K562 (cell line): Measurements from ENCODE around the gene MYLIP. TPM values are rescaled to one million over a fixed set of nuclear protein-coding genes. Genes with fewer than 3 reads are reported as not detected.
A peak's percentile ranks its signal among the peaks of the same experiment; 100 is the strongest.

Experiments used
- CBX1 ChIP-seq: sonication (generic); IDR thresholded peaks from 2 replicates; pipeline ENCODE4 v1.6.1; 2016; ENCODE audit warnings: antibody characterized with exemption, low read depth, mild to moderate bottlenecking
- CREM ChIP-seq: IDR thresholded peaks from 2 replicates; pipeline ENCODE4 v1.6.1; 2014; ENCODE audit warnings: antibody characterized with exemption, low read depth
- ELF4 ChIP-seq: fragments of 450-650 bp; formaldehyde crosslinking; IDR thresholded peaks from 2 replicates; pipeline ENCODE4 v1.4.0; 2022; ENCODE audit warnings: missing genetic modification characterization
- ETV6 ChIP-seq, 3 experiments: fragments of 150-350 bp in 1 of 3; sonication (generic) in 1 of 3; formaldehyde crosslinking in 1 of 3; IDR thresholded peaks; 2 replicates each; pipeline versions ENCODE4 v1.6.1 to v1.8.0; 2014 to 2022; ENCODE audit warnings: borderline replicate concordance in 2 of 3, low read depth in 2 of 3, antibody characterized with exemption in 1 of 3, low read length in 1 of 3, mild to moderate bottlenecking in 1 of 3, missing genetic modification reagents in 1 of 3
- HNRNPL ChIP-seq: fragments of 200-400 bp; formaldehyde crosslinking; IDR thresholded peaks from 2 replicates; pipeline ENCODE4 v1.6.1; 2017; ENCODE audit warnings: low read depth, mild to moderate bottlenecking, low read length
- NEUROD1 ChIP-seq: fragments of 150-350 bp; IDR thresholded peaks from 2 replicates; pipeline ENCODE4 v1.6.1; 2014; ENCODE audit warnings: borderline replicate concordance, low read length, low read depth; ENCODE audit not compliant: partially characterized antibody
- NFE2 ChIP-seq: IDR thresholded peaks from 2 replicates; pipeline ENCODE4 v1.6.1; 2014; ENCODE audit warnings: antibody characterized with exemption, low read depth
- SIN3A ChIP-seq, 2 experiments: fragments of 150-350 bp in 1 of 2; IDR thresholded peaks; 2 replicates each; pipeline ENCODE4 v1.6.1; 2011 to 2016; ENCODE audit warnings: borderline replicate concordance in 2 of 2, low read depth in 2 of 2, low read length in 2 of 2, mild to moderate bottlenecking in 2 of 2, moderate library complexity in 2 of 2; ENCODE audit not compliant: control insufficient read depth in 1 of 2
- SMARCE1 ChIP-seq: fragments of 450-650 bp; IDR thresholded peaks from 2 replicates; pipeline ENCODE4 v1.7.1; 2016; ENCODE audit warnings: mild to moderate bottlenecking
- SOX6 ChIP-seq: fragments of 450-650 bp; IDR thresholded peaks from 2 replicates; pipeline ENCODE4 v1.6.1; 2014; ENCODE audit warnings: mild to moderate bottlenecking
- ZBTB2 ChIP-seq: fragments of 450-650 bp; IDR thresholded peaks from 2 replicates; pipeline ENCODE4 v1.6.1; 2016; ENCODE audit warnings: antibody characterized with exemption
- ZC3H4 ChIP-seq: sonication (generic); formaldehyde crosslinking; IDR thresholded peaks from 2 replicates; pipeline ENCODE4 v1.9.0; 2021; ENCODE audit warnings: missing genetic modification reagents, borderline replicate concordance
- ZNF121 ChIP-seq: sonication (generic); formaldehyde crosslinking; conservative IDR thresholded peaks from 2 replicates; pipeline ENCODE4 v1.8.0; 2022; ENCODE audit warnings: missing genetic modification reagents
- ZNF174 ChIP-seq: fragments of 250-450 bp; sonication (Bioruptor Pico); IDR thresholded peaks from 2 replicates; pipeline ENCODE4 v1.4.0; 2020; ENCODE audit warnings: mild to moderate bottlenecking
- ZNF212 ChIP-seq: fragments of 450-650 bp; formaldehyde crosslinking; IDR thresholded peaks from 2 replicates; pipeline ENCODE4 v1.4.0; 2020; ENCODE audit warnings: mild to moderate bottlenecking
- ZNF311 ChIP-seq: fragments of 250-450 bp; sonication (Bioruptor Pico); IDR thresholded peaks from 2 replicates; pipeline ENCODE4 v1.4.0; 2020; ENCODE audit warnings: mild to moderate bottlenecking, moderate library complexity
- ZNF431 ChIP-seq: sonication (generic); formaldehyde crosslinking; IDR thresholded peaks from 2 replicates; pipeline ENCODE4 v1.8.0; 2022; ENCODE audit warnings: mild to moderate bottlenecking, missing genetic modification reagents
- ZNF695 ChIP-seq: fragments of 450-650 bp; formaldehyde crosslinking; IDR thresholded peaks from 2 replicates; pipeline ENCODE4 v1.4.0; 2020; ENCODE audit warnings: mild to moderate bottlenecking, moderate library complexity
- ZNF77 ChIP-seq: fragments of 250-450 bp; sonication (Bioruptor Pico); IDR thresholded peaks from 2 replicates; pipeline ENCODE4 v1.5.0; 2020
- ZNF780A ChIP-seq: fragments of 250-450 bp; sonication (Bioruptor Pico); IDR thresholded peaks from 2 replicates; pipeline ENCODE4 v1.5.0; 2021; ENCODE audit warnings: mild to moderate bottlenecking
- polyA plus RNA-seq, 8 experiments: library from polyadenylated mRNA; depleted of rRNA in 4 of 8; stranded (reverse) in 5 of 8; unstranded in 3 of 8; fragments of >200 nt; fragmentation: Nextera tagmentation in 2 of 8; fragmentation: Illumina TruSeq in 1 of 8; extraction: Ambion mirVana in 2 of 8; extraction: Trizol in 1 of 8; gene quantifications; 2 replicates each; pipeline versions ENCODE4 v1.2.1 to v1.2.3, GENCODE V29; 2011 to 2014; ENCODE audit warnings: inconsistent platforms in 1 of 8, missing spikeins in 1 of 8
- total RNA-seq, 7 experiments: library from RNA; depleted of rRNA in 6 of 7; stranded (reverse); fragments of >200 nt in 6 of 7; fragmentation: Illumina TruSeq in 2 of 7; extraction: Trizol in 2 of 7; gene quantifications; 2 replicates each; pipeline versions ENCODE4 v1.2.1 to v1.2.3, GENCODE V29; 2011 to 2021; ENCODE audit warnings: low replicate concordance in 1 of 7
- TF ChIP-seq, protein P1 (sequence below): fragments of 250-450 bp; sonication (Bioruptor Pico); IDR thresholded peaks from 2 replicates; pipeline ENCODE4 v1.8.0; 2021; ENCODE audit warnings: moderate library complexity, mild to moderate bottlenecking, inconsistent platforms
- TF ChIP-seq, protein P2 (sequence below): fragments of 250-450 bp; sonication (Bioruptor Pico); IDR thresholded peaks from 2 replicates; pipeline ENCODE4 v1.5.0; 2021; ENCODE audit warnings: mild to moderate bottlenecking, borderline replicate concordance

Gene MYLIP
- total and polyA plus RNA-seq, 9 of the 15 experiments (the other 6 are each of a cell fraction or from before 2014, with no cell fraction given), result 10.8 to 43.5 (median 31.5) TPM

- TF ChIP-seq ZBTB2, result peak; percentile 35; the same call in 1 of the 2 replicates
- TF ChIP-seq CREM, result no peak
- TF ChIP-seq ELF4 (CRISPR knock-in tag), result peak; percentile 70; the same call in 1 of the 2 replicates
- TF ChIP-seq ZNF212 (CRISPR knock-in tag), result no peak
- TF ChIP-seq, protein P1, sequence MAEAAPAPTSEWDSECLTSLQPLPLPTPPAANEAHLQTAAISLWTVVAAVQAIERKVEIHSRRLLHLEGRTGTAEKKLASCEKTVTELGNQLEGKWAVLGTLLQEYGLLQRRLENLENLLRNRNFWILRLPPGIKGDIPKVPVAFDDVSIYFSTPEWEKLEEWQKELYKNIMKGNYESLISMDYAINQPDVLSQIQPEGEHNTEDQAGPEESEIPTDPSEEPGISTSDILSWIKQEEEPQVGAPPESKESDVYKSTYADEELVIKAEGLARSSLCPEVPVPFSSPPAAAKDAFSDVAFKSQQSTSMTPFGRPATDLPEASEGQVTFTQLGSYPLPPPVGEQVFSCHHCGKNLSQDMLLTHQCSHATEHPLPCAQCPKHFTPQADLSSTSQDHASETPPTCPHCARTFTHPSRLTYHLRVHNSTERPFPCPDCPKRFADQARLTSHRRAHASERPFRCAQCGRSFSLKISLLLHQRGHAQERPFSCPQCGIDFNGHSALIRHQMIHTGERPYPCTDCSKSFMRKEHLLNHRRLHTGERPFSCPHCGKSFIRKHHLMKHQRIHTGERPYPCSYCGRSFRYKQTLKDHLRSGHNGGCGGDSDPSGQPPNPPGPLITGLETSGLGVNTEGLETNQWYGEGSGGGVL (CRISPR knock-in tag), result no peak
- peak; percentile 87 for TF ChIP-seq SOX6
- TF ChIP-seq SMARCE1, result peak; percentile 89
- TF ChIP-seq ETV6 (IDR thresholded peaks at IDR 0.05; ENCODE audit: borderline replicate concordance in 1 of 2, low read depth in 2 of 2, low read length in 1 of 2), result no peak
- TF ChIP-seq ETV6 (CRISPR knock-in tag; IDR thresholded peaks at IDR 0.05; ENCODE audit: borderline replicate concordance), result no peak
- no peak for TF ChIP-seq ZNF77 (CRISPR knock-in tag)
- TF ChIP-seq CBX1, result no peak
- no peak for TF ChIP-seq ZNF695 (CRISPR knock-in tag)
- TF ChIP-seq NEUROD1, result peak; percentile 47
- TF ChIP-seq ZNF431 (CRISPR knock-in tag), result no peak
- peak; percentile 63; the same call in 1 of the 2 replicates for TF ChIP-seq ZNF311 (CRISPR knock-in tag)
- TF ChIP-seq ZNF174 (CRISPR knock-in tag), result no peak
- no peak for TF ChIP-seq ZC3H4
- TF ChIP-seq HNRNPL, result no peak
- TF ChIP-seq, protein P2, sequence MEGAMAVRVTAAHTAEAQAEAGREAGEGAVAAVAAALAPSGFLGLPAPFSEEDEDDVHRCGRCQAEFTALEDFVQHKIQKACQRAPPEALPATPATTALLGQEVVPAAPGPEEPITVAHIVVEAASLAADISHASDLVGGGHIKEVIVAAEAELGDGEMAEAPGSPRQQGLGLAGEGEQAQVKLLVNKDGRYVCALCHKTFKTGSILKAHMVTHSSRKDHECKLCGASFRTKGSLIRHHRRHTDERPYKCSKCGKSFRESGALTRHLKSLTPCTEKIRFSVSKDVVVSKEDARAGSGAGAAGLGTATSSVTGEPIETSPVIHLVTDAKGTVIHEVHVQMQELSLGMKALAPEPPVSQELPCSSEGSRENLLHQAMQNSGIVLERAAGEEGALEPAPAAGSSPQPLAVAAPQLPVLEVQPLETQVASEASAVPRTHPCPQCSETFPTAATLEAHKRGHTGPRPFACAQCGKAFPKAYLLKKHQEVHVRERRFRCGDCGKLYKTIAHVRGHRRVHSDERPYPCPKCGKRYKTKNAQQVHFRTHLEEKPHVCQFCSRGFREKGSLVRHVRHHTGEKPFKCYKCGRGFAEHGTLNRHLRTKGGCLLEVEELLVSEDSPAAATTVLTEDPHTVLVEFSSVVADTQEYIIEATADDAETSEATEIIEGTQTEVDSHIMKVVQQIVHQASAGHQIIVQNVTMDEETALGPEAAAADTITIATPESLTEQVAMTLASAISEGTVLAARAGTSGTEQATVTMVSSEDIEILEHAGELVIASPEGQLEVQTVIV (CRISPR knock-in tag), result peak; percentile 56; the same call in 1 of the 2 replicates
- TF ChIP-seq ZNF780A (CRISPR knock-in tag), result no peak
- TF ChIP-seq ZNF121 (CRISPR knock-in tag), result no peak
- TF ChIP-seq NFE2, result no peak
- TF ChIP-seq SIN3A (IDR thresholded peaks at IDR 0.05; ENCODE audit: borderline replicate concordance in 2 of 2, control insufficient read depth in 1 of 2, low read depth in 2 of 2, low read length in 2 of 2), result no peak
Observed at GRCh38 chr6:16108921-16109658, 19.8 kb upstream of the MYLIP start (continued).
